Right cardiac atrium (tissue), 5 donors: ENCODE measurements around the gene VPS13D. TPM values are rescaled to one million over a fixed set of nuclear protein-coding genes. Genes with fewer than 3 reads are reported as not detected.
"Not testable (repeated sequence)": the region's sequence is repeated elsewhere in the genome, so short reads cannot be mapped to it uniquely, and the experiment has no call there.

Experiments used
- ATAC-seq, 2 donors: fragments of 200-7000 bp; cut with Tn5 transposase; one replicate each; pipeline versions ENCODE4 v1.8.0 to v1.9.1; 2020; ENCODE audit warnings: moderate library complexity in 2 of 2, mild to moderate bottlenecking in 1 of 2
- DNase-seq, 3 donors: peaks; one replicate each; pipeline ENCODE4 v3.0.0-alpha.2; 2020
- H3K27ac ChIP-seq: one replicate; pipeline ENCODE4 v1.5.1; 2013; ENCODE audit warnings: mild to moderate bottlenecking, low read length, control low read depth, moderate library complexity
- H3K27me3 ChIP-seq: one replicate; pipeline ENCODE4 v1.6.1; 2013; ENCODE audit not compliant: control insufficient read depth, insufficient read depth
- H3K4me1 ChIP-seq: one replicate; pipeline ENCODE4 v1.6.1; 2013; ENCODE audit warnings: low read length; ENCODE audit not compliant: control insufficient read depth, insufficient read depth
- H3K4me3 ChIP-seq: one replicate; pipeline ENCODE4 v1.5.1; 2013; ENCODE audit warnings: low read length, control low read depth
- H3K9me3 ChIP-seq: one replicate; pipeline ENCODE4 v1.6.1; 2013; ENCODE audit warnings: low read length; ENCODE audit not compliant: control insufficient read depth
- WGBS: extraction: QIAGEN DNeasy Blood & Tissue Kit; methylation state at CpG from one replicate; pipeline ENCODE4 v1.1.7; 2013; 5-methylcytosine and 5-hydroxymethylcytosine counted together
- intact Hi-C, 4 donors: fragments of 100-400 bp; cut with DNase I; formaldehyde crosslinking; loops; one replicate each; pipeline versions ENCODE4 v1.11.0 to v1.14.0; 2022 to 2023
- polyA plus RNA-seq: library from polyadenylated mRNA; stranded (reverse); fragments of 200-250 nt; gene quantifications from one replicate; pipeline ENCODE4 v1.2.3, GENCODE V29; 2013
- total RNA-seq, 4 donors: library from RNA; stranded (reverse); fragmentation: NEBNext Ultra II Directional; extraction: Animal tissue kit (Norgen Biotek cat#: 25700); gene quantifications; one replicate each; pipeline ENCODE4 v1.2.1, GENCODE V29; 2021
- donor health status: healthy with polysubstance abuse.
- donor health status: DM: no; HTN: yes; CAD: no.
- donor health status: DM: no; HTN: no; CAD: no.
- donor health status: DM: no; HTN: yes; CAD: no; lungs with severe emphysema.
- donor health status: DM: yes; HTN: yes; CAD: no.

VPS13D gene
- total and polyA plus RNA-seq, 5 donors: 25.8 to 56.4 (median 54.8) TPM

DNA sequence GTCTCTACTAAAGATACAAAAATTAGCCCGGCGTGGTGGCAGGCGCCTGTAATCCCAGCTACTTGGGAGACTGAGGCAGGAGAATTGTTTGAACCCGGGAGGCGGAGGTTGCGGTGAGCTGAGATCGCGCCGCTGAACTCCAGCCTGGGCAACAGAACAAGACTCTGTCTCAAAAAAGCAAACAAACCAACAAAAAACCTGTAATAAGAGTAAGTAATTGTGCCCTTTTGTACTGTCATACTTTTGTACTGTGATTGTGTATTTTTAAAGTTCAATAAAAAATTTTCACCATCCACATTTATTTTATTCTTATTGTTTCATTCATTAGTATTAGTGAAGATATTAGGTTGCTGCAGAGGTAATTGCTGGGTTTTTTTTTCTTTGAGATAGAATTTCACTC is 292.9 kb downstream of the VPS13D start:
- H3K27me3 ChIP-seq, H3K4me3 ChIP-seq, H3K9me3 ChIP-seq, H3K27ac ChIP-seq, intact Hi-C loops, DNase-seq, H3K4me1 ChIP-seq, ATAC-seq: not testable (repeated sequence)
- WGBS: 99% methylated on average over 9 of the region's 9 CpGs

DNA sequence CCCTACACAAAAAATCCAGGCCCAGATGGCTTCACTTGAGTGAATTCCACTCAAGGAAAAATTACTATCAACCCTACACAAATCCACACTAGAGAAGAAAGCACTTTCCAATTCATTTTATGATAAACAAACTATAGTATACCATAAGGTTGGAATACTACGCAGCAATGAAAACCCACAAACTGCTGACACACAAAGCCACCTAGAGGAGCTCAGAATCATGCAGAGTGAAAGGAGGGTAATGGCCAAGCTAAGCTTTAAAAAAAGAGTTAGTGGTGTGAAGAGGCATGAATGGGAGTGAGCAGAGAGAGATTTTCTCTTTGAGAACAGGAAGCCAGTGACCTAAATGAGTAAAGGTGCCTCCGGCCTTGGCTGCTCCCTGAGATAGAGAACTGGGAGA is 294.4 kb downstream of the VPS13D start:
- H3K9me3 ChIP-seq: no peaks in the 10 kb centered on the region
- ATAC-seq: no peak
- no peak for DNase-seq
- H3K27ac ChIP-seq: no peak overlapping the region
- H3K4me1 ChIP-seq: peaks cover 5% of the 10 kb centered on the region
- H3K27me3 ChIP-seq: no peaks in the 10 kb centered on the region
- intact Hi-C loops: no loop called here
- H3K4me3 ChIP-seq: no peak overlapping the region
- WGBS: 99% methylated on average over 2 of the region's 2 CpGs

DNA sequence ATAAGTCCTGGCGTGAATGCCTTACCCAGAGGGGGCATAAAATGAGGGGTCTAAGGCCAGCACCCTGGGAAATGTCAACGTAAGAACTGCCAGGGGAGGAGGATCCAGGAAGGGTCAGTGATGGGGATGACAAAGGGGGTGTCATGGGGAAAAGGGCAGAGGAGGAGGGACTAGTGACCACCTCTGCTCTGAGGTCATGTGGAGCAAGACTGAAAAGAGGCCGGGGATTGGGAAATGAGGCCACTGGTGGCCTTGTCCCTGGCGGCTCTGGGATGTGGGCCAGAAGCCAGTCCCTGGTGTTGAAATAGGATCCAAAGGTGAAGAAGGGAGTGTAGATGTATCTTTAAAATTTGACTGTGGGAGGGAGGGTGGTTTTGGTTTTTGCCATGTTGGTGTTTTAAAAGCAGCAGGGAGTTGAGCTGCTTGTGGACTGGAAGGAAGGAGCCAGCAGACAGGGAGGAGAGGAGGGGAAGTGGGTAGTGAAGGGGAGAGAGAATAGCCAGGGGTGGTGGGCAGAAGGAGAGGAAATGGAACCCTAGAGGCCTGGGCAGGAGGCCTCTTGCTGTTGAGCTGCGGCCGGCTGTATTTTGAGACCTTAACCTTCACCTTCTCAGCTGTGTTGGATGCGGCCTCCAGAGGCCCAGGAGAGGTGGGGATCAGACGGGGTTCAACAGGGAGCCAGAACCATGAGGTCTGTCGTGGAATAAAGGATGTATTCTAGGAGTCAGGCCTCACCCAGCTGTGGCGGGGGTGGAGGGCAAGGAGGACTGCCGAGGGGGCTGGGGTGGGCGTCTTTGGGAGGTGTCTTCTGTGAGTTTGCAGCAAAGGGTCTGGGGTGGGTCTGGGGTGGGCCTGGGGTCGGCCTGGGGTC is 295.7 kb downstream of the VPS13D start:
- Histone ChIP-seq H3K27me3 (no peaks in the 10 kb centered on the region), H3K4me3 (no peak overlapping the region), H3K4me1 (peaks cover 5% of the 10 kb centered on the region), H3K9me3 (no peaks in the 10 kb centered on the region), H3K27ac (no peak overlapping the region)
- DNase-seq (peak; percentile 67 to 79 (median 74)), ATAC-seq (peak; percentile 39 to 49)
- WGBS: 83% methylated on average over 13 of the region's 13 CpGs
- intact Hi-C loops: loop anchor here in 1 of 4 donors (5.0 kb wide), 1 partner anchor 43 kb away; no protein-coding TSS in a partner anchor

DNA sequence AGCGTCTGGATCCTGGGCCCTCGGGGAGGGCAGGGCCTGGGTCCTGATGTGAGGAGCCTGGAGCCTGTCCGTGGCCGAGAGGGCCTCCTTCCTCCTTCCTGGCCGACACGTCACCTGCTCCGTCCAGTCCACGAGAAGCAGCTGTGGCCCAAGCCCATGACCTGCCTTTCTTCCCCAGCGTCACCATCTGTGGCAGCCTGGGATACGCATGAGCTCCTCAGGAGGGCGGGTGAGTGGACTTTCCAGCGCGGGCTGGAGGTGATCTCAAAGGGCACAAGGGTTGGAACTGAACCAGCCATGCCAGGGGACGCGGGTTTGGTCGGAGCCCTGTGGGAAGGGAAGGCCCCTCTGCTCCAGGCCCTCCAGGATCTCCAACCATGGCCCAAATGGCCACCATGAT is 297.7 kb downstream of the VPS13D start:
- 97% methylated on average over 16 of the region's 16 CpGs for WGBS
- DNase-seq (no peak), ATAC-seq (peak in 1 of 2 donors; percentile 23)
- H3K27me3 ChIP-seq: no peaks in the 10 kb centered on the region
- no peak overlapping the region for H3K27ac ChIP-seq
- H3K9me3 ChIP-seq: no peaks in the 10 kb centered on the region
- intact Hi-C loops: loop anchor here in 1 of 4 donors (5.0 kb wide), 1 partner anchor 45 kb away; no protein-coding TSS in a partner anchor
- no peak overlapping the region for H3K4me3 ChIP-seq
- peaks cover 5% of the 10 kb centered on the region for H3K4me1 ChIP-seq

DNA sequence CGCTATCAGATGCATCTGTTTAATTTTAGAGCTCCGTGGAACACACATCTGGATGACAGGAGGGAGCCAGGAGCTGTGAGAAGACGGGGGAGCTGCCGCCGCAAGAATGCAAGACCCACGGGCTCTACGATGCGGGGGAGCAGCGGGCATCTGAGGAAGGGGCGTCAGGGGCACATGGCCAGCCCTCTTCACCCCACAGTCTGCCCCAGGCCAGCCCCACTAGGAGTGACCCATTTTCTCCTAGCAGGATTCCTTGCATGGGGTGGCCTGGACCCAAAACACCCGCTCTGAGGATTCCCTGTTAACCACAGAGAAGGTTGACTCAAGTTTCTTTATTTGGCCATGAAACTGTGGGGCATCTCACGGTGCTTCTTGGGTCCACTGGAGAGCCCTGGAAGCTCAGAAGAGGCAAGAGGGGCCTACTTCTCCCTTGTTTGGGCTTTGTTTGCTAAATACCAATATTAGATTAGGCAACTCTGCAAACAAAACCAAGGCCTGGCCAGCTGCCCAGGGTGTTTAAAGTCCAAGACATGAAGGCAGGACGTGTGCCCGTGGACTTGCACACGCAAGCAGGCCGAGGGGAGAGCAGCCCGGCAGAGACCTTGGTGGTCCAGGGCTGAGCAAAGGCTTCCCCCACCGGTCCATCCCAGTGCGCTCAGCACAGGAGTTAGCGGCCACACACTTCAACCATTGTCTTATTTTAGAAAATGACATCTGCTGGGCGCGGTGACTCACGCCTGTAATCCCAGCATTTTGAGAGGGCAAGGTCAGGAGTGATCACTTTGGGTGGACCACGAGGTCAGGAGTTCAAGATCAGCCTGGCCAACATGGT is 298.4 kb downstream of the VPS13D start:
- DNase-seq (peak; percentile 85 to 95 (median 88)), ATAC-seq (peak; percentile 52 to 60)
- Histone ChIP-seq H3K27ac (no peak overlapping the region), H3K27me3 (no peaks in the 10 kb centered on the region), H3K4me1 (peaks cover 5% of the 10 kb centered on the region), H3K4me3 (no peak overlapping the region), H3K9me3 (no peaks in the 10 kb centered on the region)
- 80% methylated on average over 24 of the region's 24 CpGs for WGBS
- intact Hi-C loops: loop anchor here in 1 of 4 donors (5.0 kb wide), 1 partner anchor 46 kb away; no protein-coding TSS in a partner anchor

DNA sequence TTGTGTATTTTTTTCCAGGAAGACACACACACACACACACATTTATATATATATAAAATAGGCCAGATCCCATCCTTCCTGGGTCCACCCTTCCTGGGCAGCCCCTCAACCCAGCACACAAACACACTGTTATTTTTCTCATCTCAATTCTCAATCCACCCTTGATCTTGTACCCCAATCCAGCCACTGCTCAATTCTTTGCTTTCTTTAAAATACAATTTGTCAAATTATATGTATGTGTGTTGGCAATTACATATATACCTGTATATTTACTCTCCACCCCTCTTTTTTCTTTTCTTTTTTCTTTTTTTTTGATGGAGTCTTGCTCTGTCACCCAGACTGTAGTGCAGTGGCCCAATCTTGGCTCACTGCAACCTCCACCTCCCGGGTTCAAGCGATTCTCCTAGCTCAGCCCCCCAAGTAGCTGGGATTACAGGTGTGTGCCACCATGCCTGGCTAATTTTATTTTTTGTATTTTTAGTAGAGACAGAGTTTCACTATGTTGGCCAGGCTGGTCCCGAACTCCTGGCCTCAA is 299.9 kb downstream of the VPS13D start:
- WGBS: 96% methylated on average over 3 of the region's 3 CpGs
- no peak overlapping the region for H3K27ac ChIP-seq
- peaks cover 5% of the 10 kb centered on the region for H3K4me1 ChIP-seq
- H3K27me3 ChIP-seq: no peaks in the 10 kb centered on the region
- no peaks in the 10 kb centered on the region for H3K9me3 ChIP-seq
- H3K4me3 ChIP-seq: no peak overlapping the region
- DNase-seq (peak in 1 of 3 donors; percentile 21), ATAC-seq (no peak)
- intact Hi-C loops: loop anchor here in 1 of 4 donors (5.0 kb wide), 1 partner anchor 47 kb away; no protein-coding TSS in a partner anchor

DNA sequence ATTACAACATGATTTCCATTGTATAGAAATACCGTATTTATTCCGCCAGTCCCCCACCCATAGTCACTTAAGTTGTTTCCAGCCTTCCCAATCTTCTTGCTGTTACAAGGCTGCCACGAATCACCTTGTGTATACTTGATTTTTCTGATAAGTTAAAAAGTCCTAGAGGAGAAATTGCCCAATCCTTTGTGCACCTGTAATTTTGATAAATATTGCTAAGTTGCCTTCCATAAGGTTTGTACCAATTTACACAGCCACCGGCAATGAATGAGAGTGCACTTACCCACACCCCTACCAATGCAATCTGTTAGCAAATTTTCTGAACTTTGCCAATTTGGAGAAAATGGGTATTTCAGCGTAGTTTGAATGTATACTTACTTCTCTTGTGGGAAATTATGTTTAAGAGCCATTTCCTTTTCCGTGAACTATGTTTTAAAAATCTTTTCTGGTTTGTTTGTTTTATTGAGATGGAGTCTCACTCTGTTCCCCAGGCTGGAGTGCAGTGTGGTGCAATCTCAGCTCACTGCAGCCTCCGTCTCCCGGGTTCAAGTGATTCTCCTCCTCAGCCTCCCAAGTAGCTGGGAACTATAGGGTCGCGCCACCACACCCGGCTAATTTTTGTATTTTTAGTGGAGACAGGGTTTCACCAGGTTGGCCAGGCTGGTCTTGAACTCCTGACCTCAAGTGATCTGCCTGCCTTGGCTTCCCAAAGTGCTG is 300.8 kb downstream of the VPS13D start:
- Histone ChIP-seq H3K9me3 (no peaks in the 10 kb centered on the region), H3K4me3 (no peak overlapping the region), H3K27me3 (no peaks in the 10 kb centered on the region), H3K27ac (no peak overlapping the region), H3K4me1 (peaks cover 2% of the 10 kb centered on the region)
- WGBS: 86% methylated on average over 11 of the region's 11 CpGs
- intact Hi-C loops: no loop called here
- ATAC-seq (no peak), DNase-seq (no peak)

DNA sequence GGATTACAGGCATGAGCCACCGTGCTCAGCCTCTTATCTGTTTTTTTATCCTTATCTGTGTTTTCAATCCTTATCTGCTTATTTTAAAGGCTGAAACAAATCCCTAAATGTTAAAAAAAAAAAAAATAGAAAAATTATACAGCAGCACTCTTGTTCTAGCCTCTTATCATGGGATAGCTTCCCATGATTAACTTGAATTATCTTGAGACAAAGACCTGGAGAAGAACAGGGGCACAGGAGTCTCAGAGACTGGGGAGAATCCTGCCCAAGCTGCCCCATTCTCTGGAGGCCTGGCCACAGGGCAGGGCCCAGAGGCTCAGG is 301.3 kb downstream of the VPS13D start:
- intact Hi-C loops: no loop called here
- Histone ChIP-seq H3K4me1 (peaks cover 2% of the 10 kb centered on the region), H3K9me3 (no peaks in the 10 kb centered on the region), H3K27me3 (no peaks in the 10 kb centered on the region), H3K27ac (no peak overlapping the region), H3K4me3 (no peak overlapping the region)
- no peak for ATAC-seq
- DNase-seq: no peak
- 57% methylated on average over 1 of the region's 1 CpG for WGBS

DNA sequence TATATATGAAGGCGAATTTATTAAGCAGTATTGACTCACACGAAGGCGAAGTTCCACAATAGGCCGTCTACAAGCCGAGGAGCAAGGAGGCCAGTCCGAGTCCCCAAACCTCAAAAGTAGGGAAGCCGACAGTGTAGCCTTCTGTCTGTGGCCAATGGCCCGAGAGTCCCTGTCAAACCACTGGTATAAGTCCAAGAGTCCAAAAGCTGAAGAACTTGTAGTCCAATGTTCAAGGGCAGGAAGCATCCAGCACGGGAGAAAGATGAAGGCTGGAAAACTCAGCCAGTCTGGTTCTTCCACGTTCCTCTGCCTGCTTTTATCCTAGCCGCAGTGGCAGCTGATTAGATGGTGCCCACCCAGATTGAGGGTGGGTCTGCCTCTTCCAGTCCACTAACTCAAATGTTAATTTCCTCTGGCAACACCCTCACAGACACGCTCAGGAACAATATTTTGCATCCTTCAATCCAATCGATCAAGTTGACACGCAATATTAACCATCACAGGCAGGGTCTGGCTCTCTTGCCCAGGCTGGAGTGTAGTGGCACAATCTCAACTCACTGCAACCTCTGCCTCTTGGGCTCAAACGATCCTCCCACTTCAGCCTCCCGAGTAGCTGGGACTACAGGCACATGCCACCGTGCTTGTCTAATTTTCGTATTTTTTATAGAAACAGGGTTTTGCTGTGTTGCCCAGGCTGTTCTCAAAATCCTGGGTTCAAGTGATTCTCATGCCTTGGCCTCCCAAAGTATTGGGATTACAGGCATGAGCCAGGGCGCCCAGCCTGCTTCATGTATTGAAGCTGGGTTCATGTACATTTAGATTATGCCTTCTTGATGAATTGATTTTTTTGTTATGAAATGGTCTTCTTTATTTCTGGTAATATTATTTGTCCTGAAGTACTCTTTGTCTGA is 302.8 kb downstream of the VPS13D start:
- 93% methylated on average over 19 of the region's 19 CpGs for WGBS
- Histone ChIP-seq H3K4me3 (no peak overlapping the region), H3K9me3 (no peaks in the 10 kb centered on the region), H3K27ac (no peak overlapping the region), H3K27me3 (no peaks in the 10 kb centered on the region), H3K4me1 (peaks cover 2% of the 10 kb centered on the region)
- ATAC-seq (no peak), DNase-seq (peak in 1 of 3 donors; percentile 13)
- intact Hi-C loops: no loop called here
